ENCODE data around the gene MROH7. TPM values are rescaled to one million over a fixed set of nuclear protein-coding genes. Genes with fewer than 3 reads are reported as not detected.

MROH7 gene
- polyA plus RNA-seq, 1 donor from 2014 or later, result not detected

DNA sequence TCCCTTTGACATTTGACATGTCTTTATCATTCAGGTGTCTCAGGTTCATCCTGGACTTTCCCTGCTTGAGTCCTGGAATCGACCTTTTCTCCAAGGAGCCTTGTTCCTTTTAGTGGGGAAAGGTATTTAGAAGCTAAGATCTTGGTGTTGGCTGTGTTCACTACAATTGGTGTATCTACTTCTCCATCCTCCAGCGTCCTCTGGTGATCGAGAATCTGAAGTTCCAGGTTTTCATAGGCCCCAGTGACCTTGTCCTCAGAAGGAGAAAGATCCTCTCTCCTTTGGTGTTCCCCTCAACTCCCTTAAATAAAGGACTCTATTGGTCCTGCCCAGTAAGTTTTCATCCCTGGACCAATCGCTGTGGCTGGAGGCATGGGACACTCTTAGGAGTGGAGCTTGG lies 22.1 kb downstream of the MROH7 start:
- Histone ChIP-seq H3F3A (ENCODE audit: insufficient read depth, low read length, poor library complexity, severe bottlenecking) (no peaks in the 10 kb centered on the region), H3K4me2 (ENCODE audit: low read length) (no peak overlapping the region), H3K9me3 (ENCODE audit: low read length) (no peaks in the 10 kb centered on the region), H2AFZ (ENCODE audit: low read depth, low read length) (no peak overlapping the region), H4K20me1 (ENCODE audit: insufficient read depth) (no peaks in the 10 kb centered on the region), H3K9ac (ENCODE audit: low read length) (no peak overlapping the region), H3K9me2 (ENCODE audit: insufficient read depth, low read length) (no peaks in the 10 kb centered on the region), H3K36me3 (ENCODE audit: insufficient read depth, low read length) (no peaks in the 10 kb centered on the region), H3K27me3 (ENCODE audit: insufficient read depth, low read depth, low read length) (no peaks in the 10 kb centered on the region), H3K79me2 (replicated peaks; ENCODE audit: insufficient read depth, low read length) (no peaks in the 10 kb centered on the region), H3K4me3 (ENCODE audit: low read length) (no peak overlapping the region), H3K27ac (ENCODE audit: low read length) (no peak overlapping the region)
- TF ChIP-seq, protein P1, sequence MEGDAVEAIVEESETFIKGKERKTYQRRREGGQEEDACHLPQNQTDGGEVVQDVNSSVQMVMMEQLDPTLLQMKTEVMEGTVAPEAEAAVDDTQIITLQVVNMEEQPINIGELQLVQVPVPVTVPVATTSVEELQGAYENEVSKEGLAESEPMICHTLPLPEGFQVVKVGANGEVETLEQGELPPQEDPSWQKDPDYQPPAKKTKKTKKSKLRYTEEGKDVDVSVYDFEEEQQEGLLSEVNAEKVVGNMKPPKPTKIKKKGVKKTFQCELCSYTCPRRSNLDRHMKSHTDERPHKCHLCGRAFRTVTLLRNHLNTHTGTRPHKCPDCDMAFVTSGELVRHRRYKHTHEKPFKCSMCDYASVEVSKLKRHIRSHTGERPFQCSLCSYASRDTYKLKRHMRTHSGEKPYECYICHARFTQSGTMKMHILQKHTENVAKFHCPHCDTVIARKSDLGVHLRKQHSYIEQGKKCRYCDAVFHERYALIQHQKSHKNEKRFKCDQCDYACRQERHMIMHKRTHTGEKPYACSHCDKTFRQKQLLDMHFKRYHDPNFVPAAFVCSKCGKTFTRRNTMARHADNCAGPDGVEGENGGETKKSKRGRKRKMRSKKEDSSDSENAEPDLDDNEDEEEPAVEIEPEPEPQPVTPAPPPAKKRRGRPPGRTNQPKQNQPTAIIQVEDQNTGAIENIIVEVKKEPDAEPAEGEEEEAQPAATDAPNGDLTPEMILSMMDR (IDR thresholded peaks at IDR 0.05; ENCODE audit: poor library complexity, severe bottlenecking), result no peak
- TF ChIP-seq POLR2AphosphoS5 (IDR thresholded peaks at IDR 0.05) (no peak), SMC3 (conservative IDR thresholded peaks at IDR 0.05; ENCODE audit: poor library complexity) (no peak), RAD21 (conservative IDR thresholded peaks at IDR 0.05) (no peak), MXI1 (conservative IDR thresholded peaks at IDR 0.05; ENCODE audit: poor library complexity, severe bottlenecking) (no peak), EP300 (conservative IDR thresholded peaks at IDR 0.05; ENCODE audit: poor library complexity, severe bottlenecking) (no peak)
- TF ChIP-seq, protein P2, sequence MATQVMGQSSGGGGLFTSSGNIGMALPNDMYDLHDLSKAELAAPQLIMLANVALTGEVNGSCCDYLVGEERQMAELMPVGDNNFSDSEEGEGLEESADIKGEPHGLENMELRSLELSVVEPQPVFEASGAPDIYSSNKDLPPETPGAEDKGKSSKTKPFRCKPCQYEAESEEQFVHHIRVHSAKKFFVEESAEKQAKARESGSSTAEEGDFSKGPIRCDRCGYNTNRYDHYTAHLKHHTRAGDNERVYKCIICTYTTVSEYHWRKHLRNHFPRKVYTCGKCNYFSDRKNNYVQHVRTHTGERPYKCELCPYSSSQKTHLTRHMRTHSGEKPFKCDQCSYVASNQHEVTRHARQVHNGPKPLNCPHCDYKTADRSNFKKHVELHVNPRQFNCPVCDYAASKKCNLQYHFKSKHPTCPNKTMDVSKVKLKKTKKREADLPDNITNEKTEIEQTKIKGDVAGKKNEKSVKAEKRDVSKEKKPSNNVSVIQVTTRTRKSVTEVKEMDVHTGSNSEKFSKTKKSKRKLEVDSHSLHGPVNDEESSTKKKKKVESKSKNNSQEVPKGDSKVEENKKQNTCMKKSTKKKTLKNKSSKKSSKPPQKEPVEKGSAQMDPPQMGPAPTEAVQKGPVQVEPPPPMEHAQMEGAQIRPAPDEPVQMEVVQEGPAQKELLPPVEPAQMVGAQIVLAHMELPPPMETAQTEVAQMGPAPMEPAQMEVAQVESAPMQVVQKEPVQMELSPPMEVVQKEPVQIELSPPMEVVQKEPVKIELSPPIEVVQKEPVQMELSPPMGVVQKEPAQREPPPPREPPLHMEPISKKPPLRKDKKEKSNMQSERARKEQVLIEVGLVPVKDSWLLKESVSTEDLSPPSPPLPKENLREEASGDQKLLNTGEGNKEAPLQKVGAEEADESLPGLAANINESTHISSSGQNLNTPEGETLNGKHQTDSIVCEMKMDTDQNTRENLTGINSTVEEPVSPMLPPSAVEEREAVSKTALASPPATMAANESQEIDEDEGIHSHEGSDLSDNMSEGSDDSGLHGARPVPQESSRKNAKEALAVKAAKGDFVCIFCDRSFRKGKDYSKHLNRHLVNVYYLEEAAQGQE (IDR thresholded peaks at IDR 0.05; ENCODE audit: borderline replicate concordance), result no peak

DNA sequence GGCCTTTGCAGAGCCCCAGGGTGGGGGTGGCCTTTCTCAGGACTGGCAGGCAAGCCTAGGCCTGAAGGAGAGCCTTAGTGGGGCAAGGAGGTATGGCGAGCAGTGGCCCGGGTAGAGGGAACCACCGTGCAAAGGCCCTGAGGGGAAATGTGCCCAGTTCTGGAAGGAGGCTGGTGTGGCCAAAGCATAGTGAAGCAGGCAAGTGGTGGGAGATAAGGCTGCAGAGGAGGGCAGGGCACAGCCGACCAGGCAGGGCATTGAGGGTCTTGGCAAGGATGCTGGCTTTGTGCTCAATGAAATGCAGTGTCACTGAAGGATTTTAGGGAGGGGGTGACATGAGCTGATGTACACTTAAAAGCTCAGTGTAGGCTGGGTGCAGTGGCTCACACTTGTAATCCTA lies 22.8 kb downstream of the MROH7 start:
- Histone ChIP-seq H2AFZ (ENCODE audit: low read depth, low read length) (no peak overlapping the region), H3K27ac (ENCODE audit: low read length) (no peak overlapping the region), H3K9me3 (ENCODE audit: low read length) (no peaks in the 10 kb centered on the region), H3K36me3 (ENCODE audit: insufficient read depth, low read length) (no peaks in the 10 kb centered on the region), H3F3A (ENCODE audit: insufficient read depth, low read length, poor library complexity, severe bottlenecking) (no peaks in the 10 kb centered on the region), H3K4me3 (ENCODE audit: low read length) (no peak overlapping the region), H3K79me2 (replicated peaks; ENCODE audit: insufficient read depth, low read length) (no peaks in the 10 kb centered on the region), H3K4me2 (ENCODE audit: low read length) (no peak overlapping the region), H3K27me3 (ENCODE audit: insufficient read depth, low read depth, low read length) (no peaks in the 10 kb centered on the region), H4K20me1 (ENCODE audit: insufficient read depth) (no peaks in the 10 kb centered on the region), H3K9me2 (ENCODE audit: insufficient read depth, low read length) (no peaks in the 10 kb centered on the region), H3K9ac (ENCODE audit: low read length) (no peak overlapping the region)
- TF ChIP-seq EP300 (conservative IDR thresholded peaks at IDR 0.05; ENCODE audit: poor library complexity, severe bottlenecking) (no peak), MXI1 (conservative IDR thresholded peaks at IDR 0.05; ENCODE audit: poor library complexity, severe bottlenecking) (no peak), EZH2 (IDR thresholded peaks at IDR 0.05; ENCODE audit: borderline replicate concordance, insufficient read depth, low read length, poor library complexity, severe bottlenecking) (no peak), TAF1 (IDR thresholded peaks at IDR 0.05; ENCODE audit: low read depth) (no peak), SMC3 (conservative IDR thresholded peaks at IDR 0.05; ENCODE audit: poor library complexity) (no peak), POLR2AphosphoS5 (IDR thresholded peaks at IDR 0.05) (no peak), RAD21 (conservative IDR thresholded peaks at IDR 0.05) (no peak)
- TF ChIP-seq, protein P1 (IDR thresholded peaks at IDR 0.05; ENCODE audit: poor library complexity, severe bottlenecking), result no peak
- TF ChIP-seq, protein P2 (IDR thresholded peaks at IDR 0.05; ENCODE audit: borderline replicate concordance), result no peak

All from neural cell (in vitro differentiated cells).